ENCODE results near the gene MAP4K3. TPM values are rescaled to one million over a fixed set of nuclear protein-coding genes. Genes with fewer than 3 reads are reported as not detected.

MAP4K3 gene
- total and polyA plus RNA-seq, 9 donors: 20.6 to 96.4 (median 53.0) TPM

DNA sequence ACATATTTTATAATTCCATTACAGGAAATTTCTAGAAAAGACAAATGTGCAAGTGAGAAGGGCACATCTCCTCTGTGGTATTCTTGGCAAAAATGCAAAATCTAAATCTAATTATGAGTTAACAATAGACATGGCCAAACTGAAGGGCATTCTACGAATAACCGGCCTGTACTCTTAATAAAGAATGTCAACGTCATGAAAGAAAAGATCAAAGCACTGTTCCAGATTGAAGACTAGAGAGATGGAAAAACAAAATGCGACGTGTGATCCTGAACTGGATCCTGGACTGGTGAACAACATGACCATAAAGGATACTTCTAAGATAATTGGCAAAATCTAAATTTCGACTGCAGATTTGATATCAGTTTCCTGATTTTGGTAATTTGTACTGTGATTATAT lies 196.3 kb downstream of the MAP4K3 start:
- 90 to 94% (median 91%) methylated on average over 6 of the region's 6 CpGs for WGBS, 3 donors
- no peak for TF ChIP-seq EP300 (IDR thresholded peaks at IDR 0.05)
- no peak for TF ChIP-seq POLR2A (IDR thresholded peaks at IDR 0.05)
- H3K27me3 ChIP-seq: no peaks in the 10 kb centered on the region
- intact Hi-C loops (cut with DNase I): no loop called here
- H3K4me3 ChIP-seq: no peak overlapping the region
- DNase-seq: no peak
- no peak overlapping the region for H3K27ac ChIP-seq
- H3K36me3 ChIP-seq: no peaks in the 10 kb centered on the region
- no peaks in the 10 kb centered on the region for H3K4me1 ChIP-seq (ENCODE audit: insufficient read depth)
- no peaks in the 10 kb centered on the region for H3K9me3 ChIP-seq

DNA sequence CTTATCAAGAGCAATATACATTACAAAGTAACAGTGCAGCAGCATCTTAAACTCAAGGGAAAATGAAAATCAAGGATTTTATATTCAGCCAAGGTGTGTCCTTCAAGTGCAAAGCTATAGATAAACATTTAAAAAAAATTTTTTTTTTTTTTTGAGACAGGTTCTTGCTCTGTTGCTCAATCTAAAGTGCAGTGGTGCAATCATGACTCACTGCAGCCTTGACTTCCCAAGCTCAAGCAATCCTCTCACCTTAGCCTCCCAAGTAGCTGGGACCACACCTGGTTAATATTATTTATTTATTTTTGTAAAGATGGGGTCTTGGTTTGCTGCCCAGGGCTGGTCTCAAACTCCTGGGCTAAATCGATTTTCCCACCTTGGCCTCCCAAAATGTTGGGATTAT lies 202.3 kb downstream of the MAP4K3 start:
- intact Hi-C loops (cut with DNase I): no loop called here

DNA sequence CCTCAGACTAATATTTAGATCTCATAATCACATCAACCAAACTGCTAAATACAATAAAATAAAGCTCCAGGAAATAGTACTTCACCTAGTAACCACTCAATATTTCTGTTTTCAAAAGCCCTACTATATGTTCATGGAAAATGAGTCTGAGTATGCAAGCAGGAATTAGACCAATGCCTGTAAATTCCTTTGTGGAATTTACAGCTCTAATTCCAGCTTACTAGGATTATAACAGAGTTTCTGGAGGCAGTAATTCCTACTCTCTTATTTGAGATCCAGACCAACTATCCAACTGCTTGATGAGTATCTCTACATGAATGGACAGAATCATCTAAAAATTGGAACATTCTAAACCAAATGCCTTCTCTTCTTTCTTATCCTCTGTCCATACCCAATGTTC lies 204.9 kb downstream of the MAP4K3 start:
- TF ChIP-seq POLR2A (IDR thresholded peaks at IDR 0.05) (no peak), EP300 (IDR thresholded peaks at IDR 0.05) (no peak)
- TF ChIP-seq, protein P1, sequence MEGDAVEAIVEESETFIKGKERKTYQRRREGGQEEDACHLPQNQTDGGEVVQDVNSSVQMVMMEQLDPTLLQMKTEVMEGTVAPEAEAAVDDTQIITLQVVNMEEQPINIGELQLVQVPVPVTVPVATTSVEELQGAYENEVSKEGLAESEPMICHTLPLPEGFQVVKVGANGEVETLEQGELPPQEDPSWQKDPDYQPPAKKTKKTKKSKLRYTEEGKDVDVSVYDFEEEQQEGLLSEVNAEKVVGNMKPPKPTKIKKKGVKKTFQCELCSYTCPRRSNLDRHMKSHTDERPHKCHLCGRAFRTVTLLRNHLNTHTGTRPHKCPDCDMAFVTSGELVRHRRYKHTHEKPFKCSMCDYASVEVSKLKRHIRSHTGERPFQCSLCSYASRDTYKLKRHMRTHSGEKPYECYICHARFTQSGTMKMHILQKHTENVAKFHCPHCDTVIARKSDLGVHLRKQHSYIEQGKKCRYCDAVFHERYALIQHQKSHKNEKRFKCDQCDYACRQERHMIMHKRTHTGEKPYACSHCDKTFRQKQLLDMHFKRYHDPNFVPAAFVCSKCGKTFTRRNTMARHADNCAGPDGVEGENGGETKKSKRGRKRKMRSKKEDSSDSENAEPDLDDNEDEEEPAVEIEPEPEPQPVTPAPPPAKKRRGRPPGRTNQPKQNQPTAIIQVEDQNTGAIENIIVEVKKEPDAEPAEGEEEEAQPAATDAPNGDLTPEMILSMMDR (IDR thresholded peaks at IDR 0.05): no peak
- Histone ChIP-seq H3K36me3 (no peaks in the 10 kb centered on the region), H3K9me3 (no peaks in the 10 kb centered on the region), H3K27ac (no peak overlapping the region), H3K27me3 (no peaks in the 10 kb centered on the region), H3K4me3 (no peak overlapping the region), H3K4me1 (ENCODE audit: insufficient read depth) (no peaks in the 10 kb centered on the region)
- no peak for DNase-seq
- intact Hi-C loops (cut with DNase I): no loop called here

More for the DNA sequence above, 202.3 kb downstream of the MAP4K3 start:
- no peak for DNase-seq
- TF ChIP-seq, protein P1 (IDR thresholded peaks at IDR 0.05): no peak
- TF ChIP-seq POLR2A (IDR thresholded peaks at IDR 0.05) (no peak), EP300 (IDR thresholded peaks at IDR 0.05) (no peak)
- H3K27ac ChIP-seq: no peak overlapping the region
- no peaks in the 10 kb centered on the region for H3K36me3 ChIP-seq
- no peaks in the 10 kb centered on the region for H3K27me3 ChIP-seq
- H3K4me1 ChIP-seq (ENCODE audit: insufficient read depth): no peaks in the 10 kb centered on the region
- no peak overlapping the region for H3K4me3 ChIP-seq
- 93 to 98% (median 94%) methylated on average over 1 of the region's 1 CpG for WGBS, 3 donors
- H3K9me3 ChIP-seq: no peaks in the 10 kb centered on the region

DNA sequence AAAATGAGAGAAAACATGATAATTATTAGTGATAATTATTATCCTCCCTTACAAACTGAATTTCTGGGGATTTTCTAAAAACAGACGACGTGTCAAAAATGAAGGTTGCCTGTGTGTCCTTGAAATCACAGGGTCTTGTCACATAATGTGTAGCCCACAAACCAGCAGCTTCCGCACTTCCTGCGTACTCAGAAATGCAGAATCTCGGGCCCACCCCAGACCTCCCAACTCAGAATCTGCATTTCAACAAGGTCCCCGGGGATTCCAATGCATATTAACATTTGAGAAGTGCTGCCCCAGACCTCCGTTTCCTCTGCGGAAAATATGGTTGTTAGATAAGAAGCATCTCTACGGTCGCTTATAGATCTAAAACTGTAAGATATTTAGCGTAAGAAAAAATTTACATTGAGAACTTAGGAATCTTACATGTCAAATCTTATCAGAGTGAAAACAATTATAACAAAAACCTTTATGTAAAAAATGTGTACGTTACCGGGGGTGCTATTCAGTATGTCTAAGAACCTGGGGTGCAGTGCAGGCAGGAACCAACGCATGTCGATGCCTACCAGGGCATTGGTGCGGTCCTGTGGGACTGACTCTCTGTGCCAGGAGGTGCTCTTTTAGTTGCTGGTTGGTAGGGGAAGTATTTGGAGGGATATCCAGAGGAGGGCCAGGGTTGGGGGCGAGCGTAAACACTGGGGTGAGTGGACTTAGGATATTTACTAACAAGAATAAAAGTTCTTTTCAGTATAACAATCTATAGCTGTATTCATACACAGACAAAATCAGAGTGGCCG lies 208.5 kb downstream of the MAP4K3 start:
- intact Hi-C loops (cut with DNase I): loop anchor here (5.0 to 10.0 kb wide), 4 partner anchors 94 to 171 kb away; partner anchors contain the start of gene SOS1 (in 1 of the 4)
- H3K4me1 ChIP-seq (ENCODE audit: insufficient read depth): no peaks in the 10 kb centered on the region
- no peaks in the 10 kb centered on the region for H3K36me3 ChIP-seq
- no peaks in the 10 kb centered on the region for H3K9me3 ChIP-seq
- WGBS, 3 donors: 31 to 35% (median 34%) methylated on average over 19 of the region's 19 CpGs
- no peak overlapping the region for H3K4me3 ChIP-seq
- no peak overlapping the region for H3K27ac ChIP-seq
- H3K27me3 ChIP-seq: no peaks in the 10 kb centered on the region
- peak in 1 of 5 donors; percentile 25 for DNase-seq
- TF ChIP-seq, protein P1 (IDR thresholded peaks at IDR 0.05): no peak
- no peak for TF ChIP-seq EP300 (IDR thresholded peaks at IDR 0.05)
- TF ChIP-seq POLR2A (IDR thresholded peaks at IDR 0.05): no peak
